CD14-positive monocyte (primary cell): Measurements from ENCODE around the gene ZMYND15. TPM values are rescaled to one million over a fixed set of nuclear protein-coding genes. Genes with fewer than 3 reads are reported as not detected.

Experiments
- DNase-seq, 3 donors: peaks; one replicate each; pipeline ENCODE4 v3.0.0-alpha.2; 2011 to 2022
- H2AFZ ChIP-seq: 2 replicates; pipeline ENCODE4 v1.6.0; 2012; ENCODE audit warnings: mild to moderate bottlenecking, low read depth, low read length, inconsistent platforms; ENCODE audit not compliant: insufficient read depth, poor library complexity, severe bottlenecking
- H3K27ac ChIP-seq, 2 donors: 1 replicate in 1 of 2; 2 replicates in 1 of 2; pipeline ENCODE4 v1.5.1; 2012 to 2013; ENCODE audit warnings: low read length in 2 of 2, control low read depth in 1 of 2, inconsistent platforms in 1 of 2, low read depth in 1 of 2, mild to moderate bottlenecking in 1 of 2
- H3K27me3 ChIP-seq, 2 donors: one replicate each; pipeline versions ENCODE4 v1.6.0 to v1.6.1; 2011 to 2013; ENCODE audit warnings: low read length in 2 of 2; ENCODE audit not compliant: control insufficient read depth in 2 of 2, insufficient read depth in 2 of 2
- H3K36me3 ChIP-seq, 2 donors: replicated peaks in 1 of 2; 1 replicate in 1 of 2; 2 replicates in 1 of 2; pipeline versions ENCODE4 v1.5.1 to v1.6.1; 2012 to 2013; ENCODE audit warnings: low read length in 2 of 2, control low read depth in 1 of 2, inconsistent platforms in 1 of 2, mild to moderate bottlenecking in 1 of 2; ENCODE audit not compliant: insufficient read depth in 2 of 2, control insufficient read depth in 1 of 2
- H3K4me1 ChIP-seq, 2 donors: 1 replicate in 1 of 2; 2 replicates in 1 of 2; pipeline versions ENCODE4 v1.5.1 to v1.6.1; 2012 to 2013; ENCODE audit warnings: low read length in 2 of 2, control low read depth in 1 of 2, inconsistent platforms in 1 of 2, mild to moderate bottlenecking in 1 of 2, moderate library complexity in 1 of 2; ENCODE audit not compliant: insufficient read depth in 2 of 2, control insufficient read depth in 1 of 2
- H3K4me2 ChIP-seq: replicated peaks from 2 replicates; pipeline ENCODE3; 2012; ENCODE audit warnings: low read length, moderate library complexity, mild to moderate bottlenecking; ENCODE audit not compliant: poor library complexity, severe bottlenecking; ENCODE audit errors: extremely low read depth
- H3K4me3 ChIP-seq, 3 experiments: fragments of 200-600 bp in 1 of 3; sonication (generic) in 1 of 3; replicated peaks in 1 of 3; 1 replicate in 2 of 3; 2 replicates in 1 of 3; pipeline ENCODE4 v1.5.1; 2011 to 2013; ENCODE audit warnings: low read length in 3 of 3, mild to moderate bottlenecking in 3 of 3, control low read depth in 2 of 3, low read depth in 2 of 3, inconsistent platforms in 1 of 3, moderate library complexity in 1 of 3
- H3K79me2 ChIP-seq: 2 replicates; pipeline ENCODE4 v1.6.0; 2012; ENCODE audit warnings: mild to moderate bottlenecking, control low read depth, inconsistent platforms, low read length, moderate library complexity; ENCODE audit not compliant: insufficient read depth
- H3K9ac ChIP-seq: 2 replicates; pipeline ENCODE4 v1.6.0; 2017; ENCODE audit warnings: low read length, mild to moderate bottlenecking; ENCODE audit not compliant: insufficient read depth, poor library complexity, severe bottlenecking
- H3K9me3 ChIP-seq, 2 donors: replicated peaks in 1 of 2; 1 replicate in 1 of 2; 2 replicates in 1 of 2; pipeline versions ENCODE4 v1.5.1 to v1.6.1; 2012 to 2013; ENCODE audit warnings: low read length in 2 of 2, control low read depth in 1 of 2; ENCODE audit not compliant: control insufficient read depth in 1 of 2, insufficient read depth in 1 of 2
- H4K20me1 ChIP-seq: 2 replicates; pipeline ENCODE4 v1.6.0; 2012; ENCODE audit warnings: mild to moderate bottlenecking, low read length, control low read depth, moderate library complexity; ENCODE audit not compliant: insufficient read depth
- H3K27ac Mint-ChIP-seq, 7 donors: one replicate each; pipeline ENCODE4 v1.8.0; 2020; ENCODE audit warnings: mild to moderate bottlenecking in 7 of 7, mixed read lengths in 7 of 7, moderate library complexity in 6 of 7, inconsistent platforms in 2 of 7
- H3K27me3 Mint-ChIP-seq, 3 donors: one replicate each; pipeline ENCODE4 v1.8.0; 2021 to 2022; ENCODE audit warnings: low read depth in 3 of 3, mild to moderate bottlenecking in 3 of 3, mixed read lengths in 3 of 3, moderate library complexity in 3 of 3, inconsistent platforms in 1 of 3
- H3K36me3 Mint-ChIP-seq, 2 donors: one replicate each; pipeline ENCODE4 v1.8.0; 2020; ENCODE audit warnings: mixed read lengths in 2 of 2, inconsistent platforms in 1 of 2, mild to moderate bottlenecking in 1 of 2
- H3K4me1 Mint-ChIP-seq: one replicate; pipeline ENCODE4 v1.8.0; 2020; ENCODE audit warnings: mild to moderate bottlenecking, mixed read lengths
- H3K4me3 Mint-ChIP-seq, 2 donors: one replicate each; pipeline ENCODE4 v1.8.0; 2020; ENCODE audit warnings: mild to moderate bottlenecking in 2 of 2, mixed read lengths in 2 of 2, moderate library complexity in 1 of 2
- H3K9me3 Mint-ChIP-seq, 7 donors: one replicate each; pipeline ENCODE4 v1.8.0; 2020 to 2022; ENCODE audit warnings: mixed read lengths in 7 of 7, mild to moderate bottlenecking in 6 of 7, moderate library complexity in 6 of 7, inconsistent platforms in 2 of 7
- WGBS: methylation state at CpG from one replicate; pipeline ENCODE4 v1.1.5; 2013; ENCODE audit warnings: missing lambda C conversion rate; ENCODE audit not compliant: insufficient coverage; 5-methylcytosine and 5-hydroxymethylcytosine counted together
- intact Hi-C, 2 donors: fragments of 100-400 bp; cut with micrococcal nuclease; formaldehyde crosslinking; loops; one replicate each; pipeline versions ENCODE4 v1.15.0 to v1.15.1; 2023
- polyA plus RNA-seq, 3 donors: library from polyadenylated mRNA; depleted of rRNA in 1 of 3; unstranded in 2 of 3; stranded (reverse) in 1 of 3; fragments of 300-500 nt in 2 of 3; fragments of >200 nt in 1 of 3; fragmentation: Illumina TruSeq in 2 of 3; gene quantifications; 1 replicate in 2 of 3; 2 replicates in 1 of 3; pipeline ENCODE4 v1.2.3, GENCODE V29; 2012 to 2021
- TF ChIP-seq, protein P1 (sequence below): fragments of 200-600 bp; IDR thresholded peaks from one replicate; pipeline ENCODE4 v1.8.0; 2022; ENCODE audit warnings: antibody characterized with exemption, mild to moderate bottlenecking

ZMYND15 gene
- polyA plus RNA-seq, 3 donors = 0.97 to 13.6 (median 1.2) TPM

- Histone ChIP-seq H4K20me1 (peaks cover 43% of the 10 kb centered on the region), H2AFZ (no peak overlapping the region), H3K79me2 (peaks cover 14% of the 10 kb centered on the region), H3K27ac (peak overlapping the region; percentile 27 to 36), H3K4me2 (no peak overlapping the region), H3K4me1 (peaks cover 35 to 54% of the 10 kb centered on the region in 2 donors), H3K27me3 (no peaks in the 10 kb centered on the region), H3K9ac (no peak overlapping the region), H3K9me3 (no peaks in the 10 kb centered on the region), H3K4me3 (no peak overlapping the region), H3K36me3 (peaks cover 40 to 42% of the 10 kb centered on the region in 2 donors)
- TF ChIP-seq, protein P1, sequence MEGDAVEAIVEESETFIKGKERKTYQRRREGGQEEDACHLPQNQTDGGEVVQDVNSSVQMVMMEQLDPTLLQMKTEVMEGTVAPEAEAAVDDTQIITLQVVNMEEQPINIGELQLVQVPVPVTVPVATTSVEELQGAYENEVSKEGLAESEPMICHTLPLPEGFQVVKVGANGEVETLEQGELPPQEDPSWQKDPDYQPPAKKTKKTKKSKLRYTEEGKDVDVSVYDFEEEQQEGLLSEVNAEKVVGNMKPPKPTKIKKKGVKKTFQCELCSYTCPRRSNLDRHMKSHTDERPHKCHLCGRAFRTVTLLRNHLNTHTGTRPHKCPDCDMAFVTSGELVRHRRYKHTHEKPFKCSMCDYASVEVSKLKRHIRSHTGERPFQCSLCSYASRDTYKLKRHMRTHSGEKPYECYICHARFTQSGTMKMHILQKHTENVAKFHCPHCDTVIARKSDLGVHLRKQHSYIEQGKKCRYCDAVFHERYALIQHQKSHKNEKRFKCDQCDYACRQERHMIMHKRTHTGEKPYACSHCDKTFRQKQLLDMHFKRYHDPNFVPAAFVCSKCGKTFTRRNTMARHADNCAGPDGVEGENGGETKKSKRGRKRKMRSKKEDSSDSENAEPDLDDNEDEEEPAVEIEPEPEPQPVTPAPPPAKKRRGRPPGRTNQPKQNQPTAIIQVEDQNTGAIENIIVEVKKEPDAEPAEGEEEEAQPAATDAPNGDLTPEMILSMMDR = no peak
- intact Hi-C loops = no loop called here
- WGBS = 75% methylated on average over 12 of the region's 16 CpGs
- DNase-seq = no peak
- H3K36me3 Mint-ChIP-seq = peaks cover 45 to 51% of the 10 kb centered on the region in 2 donors
- peaks cover 0 to 3% (median 0%) of the 10 kb centered on the region in 7 donors for H3K9me3 Mint-ChIP-seq
- H3K4me3 Mint-ChIP-seq = no peak overlapping the region
- peaks cover 1 to 3% (median 2%) of the 10 kb centered on the region in 3 donors for H3K27me3 Mint-ChIP-seq
- H3K4me1 Mint-ChIP-seq = peaks cover 53% of the 10 kb centered on the region
- peak overlapping the region; percentile 42 to 91 (median 81) for H3K27ac Mint-ChIP-seq
Measured at GRCh38 chr17:4722678-4723240, 16.9 kb upstream of the ZMYND15 start.

GRCh38 chr17:4724650-4725049 lies 15.0 kb upstream of the ZMYND15 start:
- no peak overlapping the region for H2AFZ ChIP-seq
- no peak overlapping the region for H3K4me3 Mint-ChIP-seq
- H3K36me3 Mint-ChIP-seq = peaks cover 26 to 33% of the 10 kb centered on the region in 2 donors
- intact Hi-C loops = no loop called here
- no peak for DNase-seq
- H3K4me3 ChIP-seq = no peak overlapping the region
- H3K27me3 ChIP-seq = no peaks in the 10 kb centered on the region
- peak overlapping the region; percentile 83 to 91 for H3K27ac ChIP-seq
- peaks cover 59% of the 10 kb centered on the region for H3K4me1 Mint-ChIP-seq
- TF ChIP-seq, protein P1 = no peak
- H3K36me3 ChIP-seq = peaks cover 21 to 23% of the 10 kb centered on the region in 2 donors
- H3K9ac ChIP-seq = no peak overlapping the region
- H4K20me1 ChIP-seq = peaks cover 24% of the 10 kb centered on the region
- H3K4me2 ChIP-seq = no peak overlapping the region
- WGBS = 95% methylated on average over 5 of the region's 5 CpGs
- H3K9me3 Mint-ChIP-seq = peaks cover 0 to 3% (median 0%) of the 10 kb centered on the region in 7 donors
- peaks cover 1 to 3% (median 2%) of the 10 kb centered on the region in 3 donors for H3K27me3 Mint-ChIP-seq
- H3K27ac Mint-ChIP-seq = peak overlapping the region; percentile 97 to 100 (median 98)
- H3K4me1 ChIP-seq = peaks cover 44 to 59% of the 10 kb centered on the region in 2 donors
- peaks cover under 1% of the 10 kb centered on the region for H3K79me2 ChIP-seq
- no peaks in the 10 kb centered on the region for H3K9me3 ChIP-seq
